HG03175 (cell line): ENCODE data around the gene RPS10.

Source experiments
- ATAC-seq: cut with Tn5 transposase; IDR thresholded peaks from one replicate; pipeline ENCODE4 v1.9.1; 2021; ENCODE audit warnings: mild to moderate bottlenecking, moderate library complexity; ENCODE audit not compliant: unreplicated experiment

RPS10 gene

DNA sequence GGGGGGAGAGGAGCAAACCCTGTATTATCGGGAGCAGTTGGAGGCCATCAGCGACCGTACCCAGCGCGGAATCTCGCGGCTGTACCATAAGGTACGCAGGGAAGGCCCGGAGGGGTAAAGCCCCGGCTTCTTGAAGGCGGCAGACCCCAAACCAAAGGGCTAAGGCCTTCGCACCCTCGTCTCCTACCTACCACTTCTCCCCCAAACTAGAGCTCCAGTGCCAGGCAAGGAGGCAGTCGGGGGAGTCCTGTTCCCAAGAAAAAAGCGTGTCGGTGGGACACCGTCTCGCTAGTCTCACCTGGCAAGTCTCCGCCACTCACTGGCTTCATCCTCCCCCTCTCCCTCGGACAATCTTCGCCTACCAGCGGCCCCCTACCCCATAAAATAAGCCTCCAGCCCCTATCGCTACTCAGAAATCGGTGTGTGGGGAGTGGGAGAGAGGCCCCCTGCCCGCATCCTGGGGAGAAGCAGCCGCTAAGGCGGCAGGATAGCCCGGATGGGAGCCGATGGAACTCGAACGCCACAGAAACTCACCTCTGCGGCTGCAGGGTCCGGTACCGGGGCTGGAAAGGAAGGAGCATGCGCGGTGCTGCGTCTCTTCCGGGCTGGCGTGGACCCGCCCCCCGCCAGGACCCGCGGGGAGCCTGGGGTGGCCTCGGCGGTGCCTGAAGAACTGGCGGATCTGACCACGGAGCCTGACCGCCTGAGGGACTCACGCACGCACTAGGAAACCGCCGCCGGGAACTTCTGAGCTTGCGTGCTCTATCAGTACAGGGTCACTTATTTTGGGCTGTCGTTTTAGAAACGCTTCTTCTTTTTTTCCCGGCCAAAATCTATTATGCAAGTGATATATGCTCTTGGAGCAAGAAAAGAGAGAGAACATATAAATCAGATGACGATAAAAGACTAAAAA is at the start of gene RPS10:
TSS of gene RPS10 (minus strand) at position 572 of the 913 bp plus-strand sequence. CDS start 848 bp downstream, outside the sequence.
- ATAC-seq, result peak; percentile 86

DNA sequence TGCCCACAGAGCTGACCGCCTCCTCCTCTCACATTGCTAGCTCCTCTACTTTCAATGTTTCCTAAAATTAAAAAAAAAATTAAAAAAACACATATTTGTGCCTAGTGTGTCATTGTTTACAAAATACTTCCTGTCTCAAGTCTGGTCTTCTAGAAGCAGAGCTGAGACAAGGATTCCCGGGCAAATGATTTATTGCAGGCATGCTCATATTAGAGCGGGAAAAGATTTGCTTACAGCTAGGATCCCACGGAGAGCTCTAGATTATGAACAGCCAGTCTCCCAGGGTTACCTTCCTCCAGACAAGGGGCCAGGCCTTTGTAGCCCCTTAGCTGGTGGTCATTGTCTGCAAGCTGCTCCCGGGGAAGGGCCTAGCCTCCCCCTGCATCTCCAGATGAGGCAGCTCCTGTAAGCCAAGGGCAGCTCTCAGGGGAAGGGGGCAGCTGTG is 49.4 kb upstream of the RPS10 start:
- no peak for ATAC-seq

DNA sequence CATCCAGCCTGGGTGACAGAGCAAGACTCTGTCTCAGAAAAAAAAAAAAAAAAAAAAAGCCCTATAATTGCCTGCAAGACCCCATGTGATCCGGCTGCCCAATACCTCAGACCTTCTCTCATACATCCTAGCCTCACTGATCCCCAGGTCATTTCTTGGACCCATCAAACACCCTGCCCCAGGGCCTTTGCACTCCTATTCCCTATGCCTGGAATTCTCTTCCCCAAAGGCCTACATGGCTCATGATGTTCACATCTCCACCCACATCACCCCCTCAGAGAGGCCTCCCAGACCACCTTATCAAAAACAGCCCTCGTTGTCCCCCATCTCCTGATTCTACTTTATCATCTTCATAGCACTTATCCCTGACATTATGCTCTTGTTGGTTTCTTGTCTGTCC is 48.9 kb upstream of the RPS10 start:
- no peak for ATAC-seq

DNA sequence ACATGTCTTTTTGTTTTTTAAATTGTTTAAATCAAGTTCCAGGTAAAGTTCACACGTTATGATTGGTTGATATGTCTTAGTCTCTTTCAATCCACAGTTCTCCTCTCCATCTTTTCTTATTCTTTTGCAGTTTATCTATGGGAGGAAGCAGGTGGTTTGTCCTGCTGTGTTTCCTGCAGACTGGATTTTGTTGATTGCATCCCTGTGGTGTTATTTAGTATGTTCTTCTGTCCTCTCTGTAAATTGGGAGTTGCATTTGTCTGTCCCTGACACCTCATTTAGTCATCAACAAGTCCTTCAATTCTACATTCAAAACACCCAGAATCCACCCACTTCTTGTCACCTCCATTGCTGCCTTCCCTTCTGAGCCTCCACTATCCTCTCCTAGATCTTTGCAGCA is 48.1 kb upstream of the RPS10 start:
- no peak for ATAC-seq

DNA sequence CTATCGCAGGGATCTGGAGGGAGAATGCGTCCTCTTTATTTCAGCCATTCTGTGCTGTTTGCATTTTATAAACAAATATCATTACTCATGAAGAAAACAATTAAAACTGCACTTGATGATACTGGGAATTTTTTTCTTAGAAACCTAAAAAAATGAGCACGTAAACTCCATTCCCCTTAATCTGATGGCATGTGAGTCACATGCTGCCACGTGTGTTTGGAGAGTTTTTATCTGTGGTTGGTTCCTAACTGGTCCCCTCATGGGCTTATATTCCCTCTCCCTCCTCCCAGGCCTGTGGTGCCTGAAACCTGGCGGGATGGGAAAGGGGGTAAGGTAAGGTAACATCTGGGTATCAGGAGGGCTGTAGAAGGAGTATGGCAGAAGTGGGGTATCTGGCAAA is 46.6 kb upstream of the RPS10 start:
- no peak for ATAC-seq

DNA sequence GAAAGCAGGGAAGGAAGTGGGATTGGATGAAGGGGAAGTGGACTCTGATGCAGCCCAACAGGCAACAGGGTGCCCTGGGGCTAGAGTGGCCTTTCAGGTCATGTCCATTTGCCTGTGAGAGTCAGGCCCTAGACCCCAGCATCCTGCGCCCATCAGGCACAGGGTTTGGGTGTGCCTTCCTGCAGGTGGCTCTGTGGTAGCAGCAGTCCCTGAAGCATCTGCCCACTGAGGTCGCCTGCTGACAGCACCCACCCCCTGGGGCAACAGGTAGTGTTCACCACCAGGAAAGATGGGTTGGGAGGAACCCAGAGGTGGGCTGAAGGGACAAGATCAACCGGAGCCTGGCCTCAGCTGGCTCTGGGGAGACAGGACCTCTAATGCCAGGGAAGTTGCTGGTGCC is 43.6 kb upstream of the RPS10 start:
- ATAC-seq, result no peak

DNA sequence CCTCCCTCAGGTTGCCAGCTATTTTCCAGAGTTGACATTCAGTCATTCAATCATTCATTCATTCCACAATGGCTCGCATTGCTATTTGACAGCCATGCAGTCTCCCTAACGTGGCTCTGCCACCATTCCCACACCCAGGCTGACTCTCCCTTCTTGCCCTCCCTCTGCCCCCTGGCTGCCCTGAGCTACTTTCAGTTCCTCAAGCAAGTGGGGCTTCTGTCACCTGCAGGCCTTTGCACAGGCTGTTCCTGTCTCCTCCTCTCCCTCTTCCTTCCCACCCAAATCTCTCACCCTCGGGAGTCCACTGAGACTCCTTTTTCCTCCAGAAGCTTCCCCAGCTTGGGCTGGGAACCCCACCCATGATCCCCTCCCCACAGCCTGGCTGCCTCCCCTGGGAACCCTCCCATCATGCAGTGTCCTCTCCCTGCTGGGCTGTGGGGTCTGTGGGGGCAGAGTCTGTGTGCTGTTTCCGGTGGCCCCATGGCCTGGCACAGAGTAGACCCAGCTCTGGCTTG is 42.6 kb upstream of the RPS10 start:
- ATAC-seq, result no peak

DNA sequence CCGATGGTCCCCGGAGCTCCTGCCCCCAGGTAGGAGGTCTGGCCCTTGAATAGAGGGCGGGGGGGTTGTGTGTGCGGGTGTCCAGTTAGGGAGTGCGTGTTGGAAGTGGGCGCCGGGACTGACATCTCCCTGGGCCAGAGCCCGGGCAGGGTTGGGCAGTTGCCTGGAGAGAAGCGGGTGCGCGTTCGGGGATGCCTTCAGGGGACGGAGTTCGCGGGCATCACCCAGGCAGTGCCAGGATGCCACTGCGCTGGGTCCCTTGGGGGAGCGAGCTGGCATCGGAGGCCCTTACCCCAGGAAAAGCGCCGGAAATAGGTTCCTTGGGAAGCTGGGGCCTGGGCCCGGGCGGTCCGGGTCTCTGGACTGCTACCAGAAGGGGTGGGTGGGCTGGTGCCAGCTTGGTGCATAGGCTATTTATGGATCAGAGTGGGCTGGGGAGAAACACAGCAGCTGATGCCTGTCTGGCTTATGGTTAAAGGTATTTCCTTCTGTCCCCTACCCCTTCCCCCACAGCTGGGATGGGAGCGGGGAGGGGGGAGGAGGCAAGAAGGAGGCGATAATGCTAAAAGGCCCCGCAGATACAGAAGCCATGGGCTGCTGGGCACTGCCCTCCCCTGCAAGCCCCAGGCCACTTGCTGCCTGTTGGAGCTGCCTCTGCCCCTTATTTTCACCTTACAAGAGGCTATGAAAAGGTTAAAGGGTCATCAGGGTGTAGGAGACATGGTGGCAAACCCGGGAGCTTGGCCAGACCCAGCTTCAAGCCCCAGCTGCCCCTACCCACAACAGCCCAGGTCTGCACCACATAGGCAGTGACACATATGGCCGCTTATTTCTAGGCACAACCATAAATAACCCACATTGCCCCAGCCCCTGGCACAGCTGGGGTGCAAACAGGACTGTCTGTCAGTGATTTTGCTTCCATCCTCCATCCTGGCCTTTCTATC is 40.6 kb upstream of the RPS10 start:
- no peak for ATAC-seq

DNA sequence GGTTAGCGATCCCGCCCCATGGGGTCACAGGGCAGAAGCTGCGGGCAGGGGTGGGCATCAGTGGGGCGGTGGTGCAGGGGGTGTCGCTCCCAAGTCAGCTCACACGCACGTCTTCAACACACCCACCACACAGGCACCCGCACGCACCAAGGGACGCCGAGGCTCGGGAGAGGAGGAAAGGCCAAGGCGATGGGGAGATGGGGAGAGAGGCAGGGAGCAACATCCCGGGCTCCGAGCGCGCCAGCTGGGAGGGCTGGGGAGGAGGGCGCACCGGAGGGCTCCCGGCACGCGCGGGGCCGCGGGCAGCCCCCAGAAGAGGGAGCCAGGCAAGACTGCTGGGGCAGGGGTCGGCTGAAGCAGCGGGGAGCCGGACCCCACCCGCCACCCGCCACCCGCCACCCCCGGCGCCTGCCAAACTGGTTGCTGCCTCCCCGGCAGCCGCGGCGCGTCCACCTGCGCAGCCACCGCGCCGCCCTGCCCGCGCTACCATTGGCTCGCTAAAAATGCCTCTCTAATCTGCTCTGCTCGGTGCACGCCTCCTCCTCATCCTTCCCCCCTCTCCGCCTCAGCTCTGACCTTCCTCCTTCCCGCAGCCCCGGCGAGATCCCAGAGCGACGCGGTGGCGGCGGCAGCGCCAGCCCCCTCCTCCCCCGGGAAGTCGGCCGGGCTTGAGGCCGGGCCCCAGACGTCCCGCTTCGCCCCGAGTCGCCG is 39.8 kb upstream of the RPS10 start, which contains the start of gene PACSIN1:
TSS of gene PACSIN1 (plus strand) at position 546 of the 711 bp plus-strand sequence. CDS start 60,230 bp downstream, outside the sequence.
- ATAC-seq, result no peak

DNA sequence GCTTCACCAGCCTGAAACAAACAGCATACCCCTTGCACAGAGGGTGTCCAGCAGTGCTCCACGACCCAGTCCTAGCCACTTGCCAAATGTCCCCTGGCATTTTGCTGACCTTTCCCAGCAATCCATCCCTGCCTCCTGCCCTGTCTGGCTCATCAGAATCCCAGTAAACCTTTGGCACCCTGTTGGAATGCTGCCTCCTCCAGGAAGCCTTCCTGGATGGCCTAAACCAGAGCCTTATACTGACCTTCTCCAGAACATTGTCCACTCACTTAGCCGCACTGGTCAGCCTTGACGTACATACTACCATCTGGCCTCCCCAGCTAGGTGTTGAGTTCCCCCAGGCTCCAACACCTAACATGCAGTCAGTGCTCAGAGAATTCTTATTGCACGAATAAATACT is 38.0 kb upstream of the RPS10 start:
- no peak for ATAC-seq

DNA sequence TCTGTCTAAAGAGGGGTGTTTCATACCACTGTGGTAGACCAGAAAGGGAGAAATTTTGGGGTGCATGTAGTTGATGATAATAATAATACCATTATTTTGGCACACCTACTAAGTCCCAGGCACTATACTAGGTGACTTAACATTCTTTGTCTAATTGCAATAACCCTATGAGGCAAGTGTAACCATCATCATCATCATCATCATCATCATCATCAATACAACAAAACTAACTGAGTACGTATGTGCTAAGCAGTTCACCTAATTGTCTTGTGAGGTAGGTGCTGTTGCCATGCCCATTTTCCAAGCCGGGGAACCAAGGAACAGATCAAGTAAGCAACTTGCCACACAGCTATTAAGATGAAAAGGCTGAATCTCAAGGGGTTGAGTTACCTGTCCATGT is 37.4 kb upstream of the RPS10 start:
- no peak for ATAC-seq

DNA sequence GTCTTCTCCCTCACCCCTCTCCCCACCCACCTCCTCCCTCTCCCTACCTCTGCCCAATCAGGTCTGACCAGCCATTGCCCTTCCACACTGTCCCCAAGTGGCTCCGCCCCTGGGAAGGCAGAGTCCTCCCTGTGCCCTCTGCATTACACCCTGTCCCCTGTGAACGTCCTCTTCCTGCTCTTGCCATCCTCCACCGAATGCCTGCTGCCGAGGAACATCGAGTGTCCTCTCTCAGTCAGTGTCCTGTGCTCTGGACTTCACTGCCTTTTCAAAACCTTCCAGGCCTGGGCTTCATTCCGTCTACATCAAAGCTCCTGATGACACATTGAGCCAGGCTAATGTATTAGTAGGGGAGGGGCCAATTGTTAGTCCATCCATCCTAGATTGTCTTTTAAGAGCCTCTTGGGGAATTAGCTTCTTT is 36.7 kb upstream of the RPS10 start:
- no peak for ATAC-seq

DNA sequence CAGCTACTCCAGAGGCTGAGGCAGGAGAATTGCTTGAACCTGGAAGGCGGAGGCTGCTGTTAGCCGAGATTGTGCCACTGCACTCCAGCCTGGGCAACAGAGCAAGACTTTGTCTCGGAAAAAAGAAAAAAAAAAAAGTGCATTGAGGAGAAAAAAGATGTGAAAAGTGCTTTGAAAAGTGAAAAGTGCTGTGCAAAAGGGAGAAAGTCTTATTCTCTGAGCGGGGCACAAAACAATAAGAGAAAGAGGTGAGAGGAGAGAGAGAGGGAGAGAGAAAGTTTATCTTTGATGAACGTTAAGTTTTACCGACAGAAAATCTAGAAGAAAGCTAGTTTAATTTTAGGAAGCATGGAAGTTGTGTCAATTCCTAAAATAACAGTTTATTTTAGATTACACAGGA is 36.1 kb upstream of the RPS10 start:
- no peak for ATAC-seq

DNA sequence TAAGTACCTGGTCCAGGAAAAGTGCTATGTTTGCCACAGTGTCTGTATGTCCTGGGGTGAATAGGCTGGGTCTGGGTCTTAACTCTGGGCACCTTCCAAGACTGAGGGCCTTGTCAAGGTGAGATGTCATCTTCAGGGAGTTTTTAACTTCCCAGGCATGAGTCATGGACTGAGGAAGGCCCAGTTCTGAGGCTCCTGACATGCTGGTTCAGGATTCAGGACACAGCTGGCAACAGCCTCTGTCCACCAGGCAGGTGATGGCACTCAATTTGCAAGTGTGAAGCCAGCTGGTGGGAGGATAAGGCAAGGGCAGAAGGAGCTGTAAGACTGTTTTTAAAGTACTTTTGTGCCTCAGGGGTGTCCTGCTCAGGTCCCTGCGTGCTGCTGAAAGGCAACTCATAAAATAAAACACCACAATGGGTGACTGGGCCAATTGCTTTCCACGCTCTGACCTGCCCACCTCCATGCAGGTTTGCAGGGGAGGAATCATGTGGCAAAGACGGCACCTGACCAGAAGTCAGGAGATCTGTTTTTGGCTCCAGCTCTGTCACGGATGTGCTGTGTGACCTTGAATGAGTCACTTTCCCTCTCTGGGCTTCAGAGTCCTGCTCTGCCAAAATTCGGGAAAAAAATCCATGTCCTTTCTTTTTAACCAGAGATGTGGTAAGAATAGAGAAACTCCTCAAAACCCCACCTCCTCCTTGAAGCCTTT is 35.1 kb upstream of the RPS10 start:
- ATAC-seq, result no peak

DNA sequence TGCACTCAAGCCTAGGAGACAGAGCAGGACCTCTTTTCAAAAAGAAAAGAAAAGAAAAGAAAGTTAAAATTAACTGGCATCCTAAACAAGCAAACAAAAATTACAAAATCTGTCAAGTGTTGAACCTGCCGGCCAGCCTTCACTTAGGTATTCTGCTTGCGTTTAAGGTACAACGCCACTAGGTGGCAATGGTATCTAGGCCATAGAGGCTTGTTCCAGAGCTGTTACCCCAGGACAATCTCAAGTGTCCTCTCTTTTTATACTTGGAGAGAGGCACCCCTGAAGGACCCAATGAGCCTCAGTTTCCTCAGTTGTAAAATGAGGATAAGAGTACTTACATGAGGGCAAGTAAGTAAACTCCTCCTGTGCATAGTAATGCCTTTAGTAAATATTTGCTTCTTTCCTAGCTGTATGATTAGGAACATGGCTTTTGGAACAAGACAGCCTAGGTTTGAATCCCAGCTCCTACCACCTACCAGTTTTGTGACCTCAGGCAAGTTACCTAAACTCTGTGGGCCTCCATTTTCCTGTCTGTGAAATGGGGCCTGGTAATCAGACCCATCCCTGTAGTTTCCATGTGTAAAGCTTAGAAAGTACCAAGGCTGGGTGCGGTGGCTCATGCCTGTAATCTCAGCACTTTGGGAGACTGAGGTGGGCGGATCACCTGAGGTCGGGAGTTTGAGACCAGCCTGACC is 34.2 kb upstream of the RPS10 start:
- ATAC-seq, result no peak

DNA sequence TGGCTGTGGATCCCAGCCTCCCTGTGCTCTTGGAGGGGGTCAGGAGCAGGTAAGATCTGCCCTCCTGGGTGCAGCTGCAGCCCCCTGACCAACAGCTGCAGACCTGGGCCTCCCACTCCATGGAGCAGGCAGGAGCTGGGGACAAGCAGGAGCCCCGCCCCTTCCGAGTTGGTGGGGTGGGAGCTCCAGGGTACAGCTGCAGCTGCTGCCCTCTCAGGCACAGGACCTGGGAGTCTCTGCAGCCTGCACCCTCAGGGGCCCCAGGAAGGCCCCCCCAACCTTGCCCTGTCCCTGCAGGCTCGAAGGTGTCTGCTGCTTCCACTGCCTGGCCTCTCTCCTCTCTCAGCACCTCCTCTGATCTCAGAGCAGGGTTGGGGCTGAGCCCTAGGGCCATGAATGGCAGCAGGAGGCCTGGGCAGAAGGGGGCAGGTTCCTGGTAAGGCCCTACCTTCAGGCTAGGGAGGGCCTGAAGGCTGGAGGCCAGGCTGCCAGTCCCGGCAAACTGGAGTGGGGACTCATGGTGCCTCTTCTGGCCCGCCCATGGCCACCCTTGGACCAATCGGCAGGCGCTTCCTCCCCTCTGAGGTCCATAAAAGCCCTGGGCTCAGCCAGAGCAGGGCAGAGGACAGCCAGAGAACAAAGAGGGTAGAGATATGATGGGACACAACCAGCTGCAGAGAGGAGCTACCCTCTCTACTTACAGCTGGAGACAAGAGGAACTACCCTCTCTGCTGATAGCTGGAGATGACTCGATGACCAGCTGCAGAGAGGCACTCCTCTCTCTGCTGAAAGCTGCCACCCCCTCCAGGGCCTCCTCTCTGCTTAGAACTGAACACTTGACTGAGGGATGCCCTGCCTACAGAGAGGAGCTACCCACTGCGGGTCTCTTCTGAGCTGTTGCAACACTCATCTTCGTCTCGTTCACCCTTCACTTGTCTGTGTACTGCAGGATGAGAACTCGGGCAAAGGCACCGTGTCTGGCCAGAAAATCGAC is 32.2 kb upstream of the RPS10 start:
- no peak for ATAC-seq

DNA sequence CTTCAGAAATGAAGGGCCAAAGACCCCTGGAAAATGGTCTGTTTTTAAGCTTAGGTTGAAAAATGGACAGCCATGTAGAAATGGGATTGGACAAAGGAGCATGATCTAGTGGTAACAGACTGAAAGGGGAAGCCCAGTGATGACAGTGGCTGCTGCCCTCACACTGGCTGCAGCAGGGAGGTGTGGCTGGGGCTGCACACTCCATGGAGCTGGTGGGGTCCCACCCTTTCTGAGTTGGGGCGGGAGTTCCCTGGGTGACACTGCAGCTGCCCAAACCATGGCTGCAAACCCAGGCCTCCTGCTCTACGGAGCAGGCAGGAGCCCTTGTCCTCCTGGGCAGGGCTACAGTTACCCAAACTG is 31.5 kb upstream of the RPS10 start:
- ATAC-seq, result no peak

DNA sequence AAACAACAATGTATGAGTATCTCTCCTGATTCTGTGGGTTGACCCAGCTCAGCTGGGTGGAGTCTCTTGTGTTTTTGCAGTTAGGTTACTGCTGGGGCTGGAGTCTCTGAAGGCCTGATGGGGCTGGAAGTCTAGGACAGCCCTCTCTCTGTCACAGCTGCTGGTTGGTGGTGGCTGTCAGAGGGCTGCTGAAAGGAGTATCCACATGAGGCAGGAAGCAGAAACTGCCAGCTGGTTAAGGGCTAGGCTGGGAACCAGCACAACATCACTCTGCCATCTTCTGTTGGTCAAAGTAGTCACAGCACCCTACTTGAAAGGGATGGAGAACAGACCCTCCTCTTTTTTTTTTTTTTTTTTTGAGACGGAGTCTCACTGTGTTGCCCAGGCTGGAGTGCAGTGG is 30.0 kb upstream of the RPS10 start:
- ATAC-seq, result no peak
